Measurements from ENCODE around the gene R3HDML. TPM values are rescaled to one million over a fixed set of nuclear protein-coding genes. Genes with fewer than 3 reads are reported as not detected.

The R3HDML gene
- polyA plus RNA-seq, 3 donors: not detected

GRCh38 chr20:44367746-44368145 lies 30.9 kb downstream of the R3HDML start:
- Mint-ChIP-seq H3K4me3 (no peak overlapping the region), H3K9me3 (no peaks in the 10 kb centered on the region), H3K27ac (no peak overlapping the region), H3K36me3 (no peaks in the 10 kb centered on the region), H3K27me3 (ENCODE audit: low read depth in 3 of 3) (peaks cover 1 to 6% (median 3%) of the 10 kb centered on the region in 3 donors), H3K4me1 (no peaks in the 10 kb centered on the region)
- Histone ChIP-seq H3K27me3 (ENCODE audit: control insufficient read depth in 2 of 2, insufficient read depth in 2 of 2, low read length in 2 of 2) (no peaks in the 10 kb centered on the region), H3K27ac (ENCODE audit: low read depth in 1 of 2, low read length in 2 of 2) (no peak overlapping the region), H3K9me3 (replicated peaks in 1 of 2; ENCODE audit: control insufficient read depth in 1 of 2, insufficient read depth in 1 of 2, low read length in 2 of 2) (no peaks in the 10 kb centered on the region), H3K4me2 (replicated peaks; ENCODE audit: extremely low read depth, low read length, poor library complexity, severe bottlenecking) (no peak overlapping the region), H4K20me1 (ENCODE audit: insufficient read depth, low read length) (no peaks in the 10 kb centered on the region), H2AFZ (ENCODE audit: insufficient read depth, low read depth, low read length, poor library complexity, severe bottlenecking) (no peak overlapping the region), H3K79me2 (ENCODE audit: insufficient read depth, low read length) (no peaks in the 10 kb centered on the region), H3K4me1 (ENCODE audit: control insufficient read depth in 1 of 2, insufficient read depth in 2 of 2, low read length in 2 of 2) (no peaks in the 10 kb centered on the region), H3K9ac (ENCODE audit: insufficient read depth, low read length, poor library complexity, severe bottlenecking) (no peak overlapping the region), H3K36me3 (replicated peaks in 1 of 2; ENCODE audit: control insufficient read depth in 1 of 2, insufficient read depth in 2 of 2, low read length in 2 of 2) (no peaks in the 10 kb centered on the region), H3K4me3 (replicated peaks in 1 of 3; ENCODE audit: low read depth in 2 of 3, low read length in 3 of 3) (no peak overlapping the region)
- intact Hi-C loops (cut with micrococcal nuclease): no loop called here
- no CpG with 5 or more reads among the region's 6 CpGs for WGBS (ENCODE audit: insufficient coverage)
- DNase-seq: no peak
- no peak for TF ChIP-seq CTCF (IDR thresholded peaks at IDR 0.05)

- H3K4me1 Mint-ChIP-seq: no peaks in the 10 kb centered on the region
- H3K9ac ChIP-seq (ENCODE audit: insufficient read depth, low read length, poor library complexity, severe bottlenecking): no peak overlapping the region
- no peak overlapping the region for H2AFZ ChIP-seq (ENCODE audit: insufficient read depth, low read depth, low read length, poor library complexity, severe bottlenecking)
- no peak overlapping the region for H3K4me3 ChIP-seq (replicated peaks in 1 of 3; ENCODE audit: low read depth in 2 of 3, low read length in 3 of 3)
- no peak overlapping the region for H3K27ac Mint-ChIP-seq
- no peak for TF ChIP-seq CTCF (IDR thresholded peaks at IDR 0.05)
- H3K36me3 Mint-ChIP-seq: no peaks in the 10 kb centered on the region
- intact Hi-C loops (cut with micrococcal nuclease): no loop called here
- peaks cover 0 to 5% (median 0%) of the 10 kb centered on the region in 7 donors for H3K9me3 Mint-ChIP-seq
- H3K79me2 ChIP-seq (ENCODE audit: insufficient read depth, low read length): no peaks in the 10 kb centered on the region
- no peaks in the 10 kb centered on the region for H3K4me1 ChIP-seq (ENCODE audit: control insufficient read depth in 1 of 2, insufficient read depth in 2 of 2, low read length in 2 of 2)
- H3K9me3 ChIP-seq (replicated peaks in 1 of 2; ENCODE audit: control insufficient read depth in 1 of 2, insufficient read depth in 1 of 2, low read length in 2 of 2): no peaks in the 10 kb centered on the region
- WGBS (ENCODE audit: insufficient coverage): 91% methylated on average over 7 of the region's 9 CpGs
- H3K36me3 ChIP-seq (replicated peaks in 1 of 2; ENCODE audit: control insufficient read depth in 1 of 2, insufficient read depth in 2 of 2, low read length in 2 of 2): no peaks in the 10 kb centered on the region
- H3K4me3 Mint-ChIP-seq: no peak overlapping the region
- H3K27me3 ChIP-seq (ENCODE audit: control insufficient read depth in 2 of 2, insufficient read depth in 2 of 2, low read length in 2 of 2): no peaks in the 10 kb centered on the region
- H3K4me2 ChIP-seq (replicated peaks; ENCODE audit: extremely low read depth, low read length, poor library complexity, severe bottlenecking): no peak overlapping the region
- H4K20me1 ChIP-seq (ENCODE audit: insufficient read depth, low read length): no peaks in the 10 kb centered on the region
- peaks cover 4 to 5% (median 5%) of the 10 kb centered on the region in 3 donors for H3K27me3 Mint-ChIP-seq (ENCODE audit: low read depth in 3 of 3)
- no peak overlapping the region for H3K27ac ChIP-seq (ENCODE audit: low read depth in 1 of 2, low read length in 2 of 2)
- no peak for DNase-seq
Observed at GRCh38 chr20:44370639-44371218, 33.9 kb downstream of the R3HDML start.
